Measurements from ENCODE around the gene FMC1. TPM values are rescaled to one million over a fixed set of nuclear protein-coding genes. Genes with fewer than 3 reads are reported as not detected.

FMC1 gene, protein sequence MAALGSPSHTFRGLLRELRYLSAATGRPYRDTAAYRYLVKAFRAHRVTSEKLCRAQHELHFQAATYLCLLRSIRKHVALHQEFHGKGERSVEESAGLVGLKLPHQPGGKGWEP
- 1 to 10 TPM; 6.9 to 9.6 TPM for total RNA-seq
- 10 to 100 TPM; 24.4 to 28.3 TPM for polyA plus RNA-seq
- long read RNA-seq, donor 1, partial matches to known transcripts: 0 of 4 reads
- long read RNA-seq, donor 1, other reads (novel, unspliced or antisense): 0 of 4 reads
- long read RNA-seq, donor 2, transcript FMC1-201 (2 exons, 1,210 nt): major isoform, 5 of 5 reads
- long read RNA-seq, donor 2, partial matches to known transcripts: 0 of 5 reads
- long read RNA-seq, donor 2, other reads (novel, unspliced or antisense): 0 of 5 reads

DNA sequence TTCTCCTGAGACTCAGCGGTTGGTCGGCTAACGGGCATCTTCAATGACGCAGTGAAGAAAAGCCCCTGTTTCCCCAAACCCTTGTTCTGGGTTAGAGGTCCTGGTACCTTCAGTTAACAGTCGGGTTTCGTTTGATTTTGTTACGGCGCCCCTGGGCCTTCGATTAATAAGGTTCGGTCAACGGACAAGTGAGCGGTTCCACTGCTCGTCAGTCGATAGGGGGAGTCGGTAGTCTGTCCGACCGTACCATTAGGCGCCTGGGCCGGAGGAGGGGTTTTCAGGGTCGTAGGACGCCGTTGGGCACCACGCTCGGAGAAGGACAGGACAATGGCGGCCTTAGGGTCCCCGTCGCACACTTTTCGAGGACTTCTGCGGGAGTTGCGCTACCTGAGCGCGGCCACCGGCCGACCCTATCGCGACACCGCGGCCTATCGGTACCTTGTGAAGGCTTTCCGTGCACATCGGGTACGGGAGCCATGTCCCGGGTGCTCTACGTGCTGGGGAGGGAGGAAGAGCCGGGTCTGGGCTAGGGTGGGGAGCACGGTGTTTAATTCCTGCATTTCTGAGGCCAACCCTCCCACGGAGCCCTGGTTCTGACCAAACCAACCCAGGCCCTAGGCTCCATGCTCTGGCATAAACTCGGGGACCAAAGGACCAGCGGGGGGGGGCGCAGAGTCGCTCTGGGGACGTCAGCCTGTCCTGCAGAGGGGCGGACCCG is at the start of gene FMC1:
FMC1 (plus strand) TSS at position 280 of the 718 bp plus-strand sequence; CDS start at position 328, 48 bp downstream.
- H3K4me1 ChIP-seq (ENCODE audit: control insufficient read depth in 1 of 2, insufficient read depth in 2 of 2, low read length in 2 of 2): no peaks in the 10 kb centered on the region
- no peaks in the 10 kb centered on the region for H3K36me3 ChIP-seq (ENCODE audit: control insufficient read depth in 1 of 2, insufficient read depth in 2 of 2, low read length in 1 of 2)
- H3K4me3 ChIP-seq (ENCODE audit: low read length in 2 of 2): peak within 1 kb of the TSS; percentile 58 to 63
- H3K27me3 ChIP-seq (ENCODE audit: control insufficient read depth in 1 of 2, insufficient read depth in 2 of 2, low read length in 1 of 2): no peaks in the 10 kb centered on the region
- WGBS, 2 donors: 0% methylated on average over 54 of the region's 54 CpGs
- H3K27ac ChIP-seq (ENCODE audit: low read depth in 1 of 2, low read length in 2 of 2): peak within 1 kb of the TSS; percentile 94 to 98
- no peaks in the 10 kb centered on the region for H3K9me3 ChIP-seq (ENCODE audit: control insufficient read depth, low read length)
- peak; percentile 93 for ATAC-seq (ENCODE audit: low FRiP score)
- peak; percentile 96 for DNase-seq
- intact Hi-C loops (cut with DNase I): loop anchor here (1.0 to 2.0 kb wide), 3 partner anchors 18 to 110 kb away; partner anchors contain the start of genes LUC7L2 (in 2 of the 2) and UBN2 (in 1 of the 2)

DNA sequence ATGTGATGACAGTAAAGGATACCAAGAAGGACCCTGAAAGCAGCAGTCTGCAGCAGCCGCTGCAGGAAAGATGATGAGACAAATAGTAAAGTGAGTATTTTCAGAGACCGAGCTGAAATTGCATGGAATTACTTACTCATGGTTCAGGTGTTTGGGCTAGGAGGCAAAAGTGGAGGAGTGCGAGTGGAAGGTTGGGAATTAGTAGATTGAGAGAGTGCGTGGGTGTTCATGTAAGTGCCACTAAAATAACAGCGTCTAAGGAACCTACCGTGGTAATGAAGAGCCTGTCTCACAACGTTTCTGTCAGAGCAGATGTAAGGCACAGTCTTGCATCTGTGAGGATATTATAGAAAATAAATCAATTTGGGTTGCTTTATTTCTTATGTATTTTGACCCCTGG is 48.3 kb upstream of the FMC1 start:
- intact Hi-C loops (cut with DNase I): no loop called here
- peaks cover 0 to 6% of the 10 kb centered on the region in 2 donors for H3K36me3 ChIP-seq (ENCODE audit: control insufficient read depth in 1 of 2, insufficient read depth in 2 of 2, low read length in 1 of 2)

DNA sequence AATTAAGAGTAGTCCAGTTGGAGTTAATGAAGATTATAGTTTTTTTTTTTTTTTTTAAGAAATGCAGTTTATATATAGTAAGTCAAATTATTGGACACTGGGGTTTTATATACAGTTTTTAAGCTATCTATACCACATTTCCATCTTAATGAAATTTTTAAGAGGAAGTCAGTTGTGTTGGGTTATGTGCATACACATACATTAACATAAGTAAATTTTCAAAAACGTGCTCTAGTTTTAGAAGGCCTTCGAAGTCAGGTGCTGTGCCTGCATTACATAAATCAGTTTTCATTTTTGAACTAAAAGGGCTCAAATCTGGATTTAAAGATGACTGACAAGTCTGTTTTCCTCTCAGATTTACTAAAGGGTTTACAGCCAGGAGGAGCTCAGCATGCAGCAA is 47.6 kb upstream of the FMC1 start:
- intact Hi-C loops (cut with DNase I): no loop called here

More for the DNA sequence above, 48.3 kb upstream of the FMC1 start:
- Histone ChIP-seq H3K27ac (ENCODE audit: low read depth in 1 of 2, low read length in 2 of 2) (no peak overlapping the region), H3K9me3 (ENCODE audit: control insufficient read depth, low read length) (no peaks in the 10 kb centered on the region), H3K27me3 (ENCODE audit: control insufficient read depth in 1 of 2, insufficient read depth in 2 of 2, low read length in 1 of 2) (no peaks in the 10 kb centered on the region), H3K4me3 (ENCODE audit: low read length in 2 of 2) (no peak overlapping the region), H3K4me1 (ENCODE audit: control insufficient read depth in 1 of 2, insufficient read depth in 2 of 2, low read length in 2 of 2) (no peaks in the 10 kb centered on the region)
- ATAC-seq (ENCODE audit: low FRiP score) (no peak), DNase-seq (no peak)
- WGBS, 2 donors: 83 to 84% methylated on average over 7 of the region's 7 CpGs

DNA sequence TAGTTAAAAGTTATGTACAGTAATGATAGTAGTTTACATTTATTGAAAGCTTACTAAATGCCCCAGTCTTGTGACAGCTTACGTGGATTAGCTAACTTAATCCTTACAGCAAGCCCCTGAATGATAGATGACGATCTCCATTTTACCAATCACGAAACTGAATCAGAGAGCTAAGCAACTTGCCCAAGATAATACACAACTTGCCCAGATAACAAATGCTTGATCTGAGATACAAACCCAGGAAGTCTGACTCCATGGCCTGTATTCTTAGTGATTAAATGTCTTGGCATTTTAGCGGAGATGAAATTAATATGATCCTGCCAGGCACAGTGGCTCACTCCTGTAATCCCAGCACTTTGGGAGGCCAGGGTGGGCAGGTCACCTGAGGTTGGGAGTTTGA is 46.9 kb upstream of the FMC1 start:
- Histone ChIP-seq H3K36me3 (ENCODE audit: control insufficient read depth in 1 of 2, insufficient read depth in 2 of 2, low read length in 1 of 2) (peaks cover 0 to 6% of the 10 kb centered on the region in 2 donors), H3K4me1 (ENCODE audit: control insufficient read depth in 1 of 2, insufficient read depth in 2 of 2, low read length in 2 of 2) (no peaks in the 10 kb centered on the region), H3K27me3 (ENCODE audit: control insufficient read depth in 1 of 2, insufficient read depth in 2 of 2, low read length in 1 of 2) (no peaks in the 10 kb centered on the region), H3K27ac (ENCODE audit: low read depth in 1 of 2, low read length in 2 of 2) (no peak overlapping the region), H3K4me3 (ENCODE audit: low read length in 2 of 2) (no peak overlapping the region), H3K9me3 (ENCODE audit: control insufficient read depth, low read length) (no peaks in the 10 kb centered on the region)
- no peak for DNase-seq
- no peak for ATAC-seq (ENCODE audit: low FRiP score)
- intact Hi-C loops (cut with DNase I): no loop called here
- WGBS, 2 donors: 89 to 90% methylated on average over 4 of the region's 4 CpGs

More for the DNA sequence above, 47.6 kb upstream of the FMC1 start:
- Histone ChIP-seq H3K36me3 (ENCODE audit: control insufficient read depth in 1 of 2, insufficient read depth in 2 of 2, low read length in 1 of 2) (peaks cover 0 to 6% of the 10 kb centered on the region in 2 donors), H3K9me3 (ENCODE audit: control insufficient read depth, low read length) (no peaks in the 10 kb centered on the region), H3K27me3 (ENCODE audit: control insufficient read depth in 1 of 2, insufficient read depth in 2 of 2, low read length in 1 of 2) (no peaks in the 10 kb centered on the region), H3K4me3 (ENCODE audit: low read length in 2 of 2) (no peak overlapping the region), H3K27ac (ENCODE audit: low read depth in 1 of 2, low read length in 2 of 2) (no peak overlapping the region), H3K4me1 (ENCODE audit: control insufficient read depth in 1 of 2, insufficient read depth in 2 of 2, low read length in 2 of 2) (no peaks in the 10 kb centered on the region)
- 81 to 92% methylated on average over 2 of the region's 2 CpGs for WGBS, 2 donors
- no peak for ATAC-seq (ENCODE audit: low FRiP score)
- no peak for DNase-seq

DNA sequence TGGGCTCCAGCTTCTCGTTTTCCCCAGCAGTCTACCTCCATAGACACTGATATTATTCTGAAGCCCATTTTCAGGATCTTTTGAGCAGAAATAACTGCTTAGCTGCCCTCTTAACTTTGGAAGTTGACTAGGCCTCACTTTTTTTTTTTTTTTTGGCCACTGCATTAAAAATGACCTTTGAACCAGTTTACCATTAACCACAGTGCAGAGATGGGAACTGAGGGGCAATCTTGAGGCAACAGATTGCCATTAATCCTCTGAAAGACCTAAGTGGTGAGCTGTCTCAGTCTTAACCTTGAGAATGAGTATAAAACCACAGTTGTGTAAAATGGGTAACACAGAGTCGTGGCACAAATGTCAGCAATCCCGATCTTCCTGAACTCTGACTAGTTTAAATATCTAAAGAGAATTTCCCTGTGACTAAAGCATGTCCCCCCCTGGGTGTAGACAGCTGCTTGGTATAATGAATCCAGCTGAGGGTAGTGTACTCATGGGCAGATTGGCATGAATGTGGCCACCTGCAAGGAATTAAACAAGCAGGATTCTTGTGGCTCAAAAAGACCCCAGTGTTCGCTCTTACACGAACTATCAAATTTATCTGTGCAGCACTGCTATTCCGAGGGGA is 46.1 kb upstream of the FMC1 start:
- no peaks in the 10 kb centered on the region for H3K27me3 ChIP-seq (ENCODE audit: control insufficient read depth in 1 of 2, insufficient read depth in 2 of 2, low read length in 1 of 2)
- no peak for ATAC-seq (ENCODE audit: low FRiP score)
- H3K9me3 ChIP-seq (ENCODE audit: control insufficient read depth, low read length): no peaks in the 10 kb centered on the region
- no peak overlapping the region for H3K4me3 ChIP-seq (ENCODE audit: low read length in 2 of 2)
- DNase-seq: no peak
- H3K4me1 ChIP-seq (ENCODE audit: control insufficient read depth in 1 of 2, insufficient read depth in 2 of 2, low read length in 2 of 2): no peaks in the 10 kb centered on the region
- no peak overlapping the region for H3K27ac ChIP-seq (ENCODE audit: low read depth in 1 of 2, low read length in 2 of 2)
- intact Hi-C loops (cut with DNase I): no loop called here
- peaks cover 0 to 6% of the 10 kb centered on the region in 2 donors for H3K36me3 ChIP-seq (ENCODE audit: control insufficient read depth in 1 of 2, insufficient read depth in 2 of 2, low read length in 1 of 2)
- 94 to 95% methylated on average over 6 of the region's 6 CpGs for WGBS, 2 donors

DNA sequence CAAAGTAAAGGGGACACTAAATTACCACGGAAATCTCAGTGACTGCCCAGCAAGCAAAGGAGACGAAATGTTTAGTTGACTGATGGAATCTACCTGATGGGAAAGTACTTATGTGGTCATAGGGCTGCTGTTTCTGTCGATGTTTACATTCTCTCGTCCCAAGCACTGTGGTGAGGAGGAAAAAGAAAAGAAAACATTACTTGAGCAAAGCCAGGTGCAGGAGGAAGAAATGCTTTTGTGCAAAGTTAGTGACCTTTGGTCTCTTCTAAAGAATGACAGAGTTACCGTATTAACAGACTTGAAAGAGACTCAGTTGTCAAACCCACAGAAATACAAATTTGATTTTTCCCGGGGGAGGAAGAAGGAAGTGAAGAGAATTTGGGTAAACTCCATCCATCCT is 43.3 kb upstream of the FMC1 start:
- Histone ChIP-seq H3K4me1 (ENCODE audit: control insufficient read depth in 1 of 2, insufficient read depth in 2 of 2, low read length in 2 of 2) (no peaks in the 10 kb centered on the region), H3K4me3 (ENCODE audit: low read length in 2 of 2) (no peak overlapping the region), H3K9me3 (ENCODE audit: control insufficient read depth, low read length) (no peaks in the 10 kb centered on the region), H3K27ac (ENCODE audit: low read depth in 1 of 2, low read length in 2 of 2) (no peak overlapping the region), H3K36me3 (ENCODE audit: control insufficient read depth in 1 of 2, insufficient read depth in 2 of 2, low read length in 1 of 2) (peaks cover 0 to 6% of the 10 kb centered on the region in 2 donors), H3K27me3 (ENCODE audit: control insufficient read depth in 1 of 2, insufficient read depth in 2 of 2, low read length in 1 of 2) (no peaks in the 10 kb centered on the region)
- no peak for ATAC-seq (ENCODE audit: low FRiP score)
- intact Hi-C loops (cut with DNase I): no loop called here
- no peak for DNase-seq
- 46 to 47% methylated on average over 6 of the region's 6 CpGs for WGBS, 2 donors

DNA sequence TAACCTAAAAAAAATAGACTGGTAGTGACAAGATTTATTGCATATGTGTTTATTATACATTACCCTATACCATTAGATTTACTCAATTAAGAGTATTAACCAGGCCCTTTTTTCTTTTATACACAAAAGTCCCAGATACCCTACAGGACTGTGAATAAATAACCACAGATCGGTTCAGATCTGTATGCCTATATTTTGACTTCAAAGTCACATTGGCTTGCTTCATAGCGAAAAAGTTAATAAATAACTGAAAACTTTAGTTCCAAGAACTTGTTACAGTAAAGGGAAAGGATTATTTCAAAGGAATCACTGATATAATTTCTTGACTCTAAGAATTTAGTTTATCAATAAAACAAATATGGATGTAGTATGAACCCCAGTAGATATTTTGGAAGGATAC is 41.8 kb upstream of the FMC1 start:
- H3K9me3 ChIP-seq (ENCODE audit: control insufficient read depth, low read length): no peaks in the 10 kb centered on the region
- H3K27me3 ChIP-seq (ENCODE audit: control insufficient read depth in 1 of 2, insufficient read depth in 2 of 2, low read length in 1 of 2): no peaks in the 10 kb centered on the region
- ATAC-seq (ENCODE audit: low FRiP score): no peak
- no peak overlapping the region for H3K4me3 ChIP-seq (ENCODE audit: low read length in 2 of 2)
- H3K4me1 ChIP-seq (ENCODE audit: control insufficient read depth in 1 of 2, insufficient read depth in 2 of 2, low read length in 2 of 2): no peaks in the 10 kb centered on the region
- no peak overlapping the region for H3K27ac ChIP-seq (ENCODE audit: low read depth in 1 of 2, low read length in 2 of 2)
- 90 to 94% methylated on average over 2 of the region's 2 CpGs for WGBS, 2 donors
- peaks cover 2 to 6% of the 10 kb centered on the region in 2 donors for H3K36me3 ChIP-seq (ENCODE audit: control insufficient read depth in 1 of 2, insufficient read depth in 2 of 2, low read length in 1 of 2)
- no peak for DNase-seq
- intact Hi-C loops (cut with DNase I): no loop called here

DNA sequence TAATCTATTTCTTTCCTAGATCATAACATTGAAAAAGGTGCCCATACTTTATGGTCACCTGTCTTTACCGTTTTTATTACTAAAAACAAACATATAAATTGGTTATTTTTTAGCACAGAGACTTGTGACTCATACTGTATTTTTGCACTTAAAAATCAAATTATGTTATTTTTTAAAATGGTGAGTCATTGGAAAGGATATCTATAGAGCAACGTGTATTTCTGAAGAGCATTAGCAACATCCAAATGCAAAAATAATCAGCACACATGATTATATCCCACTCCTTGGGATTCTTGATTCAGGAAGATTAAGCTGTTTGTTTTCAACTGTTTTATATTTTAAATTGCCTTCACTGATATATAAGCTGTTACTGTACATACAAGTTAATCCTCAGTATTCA is 40.7 kb upstream of the FMC1 start:
- intact Hi-C loops (cut with DNase I): no loop called here
- H3K27me3 ChIP-seq (ENCODE audit: control insufficient read depth in 1 of 2, insufficient read depth in 2 of 2, low read length in 1 of 2): no peaks in the 10 kb centered on the region
- no peaks in the 10 kb centered on the region for H3K9me3 ChIP-seq (ENCODE audit: control insufficient read depth, low read length)
- WGBS, 2 donors: 43 to 53% methylated on average over 2 of the region's 2 CpGs
- H3K4me3 ChIP-seq (ENCODE audit: low read length in 2 of 2): no peak overlapping the region
- H3K4me1 ChIP-seq (ENCODE audit: control insufficient read depth in 1 of 2, insufficient read depth in 2 of 2, low read length in 2 of 2): no peaks in the 10 kb centered on the region
- DNase-seq: no peak
- no peak overlapping the region for H3K27ac ChIP-seq (ENCODE audit: low read depth in 1 of 2, low read length in 2 of 2)
- ATAC-seq (ENCODE audit: low FRiP score): no peak
- H3K36me3 ChIP-seq (ENCODE audit: control insufficient read depth in 1 of 2, insufficient read depth in 2 of 2, low read length in 1 of 2): peaks cover 0 to 2% of the 10 kb centered on the region in 2 donors

Data from aorta (tissue), 5 donors.